Measurements from ENCODE around the gene RAMP1.

The RAMP1 gene

DNA sequence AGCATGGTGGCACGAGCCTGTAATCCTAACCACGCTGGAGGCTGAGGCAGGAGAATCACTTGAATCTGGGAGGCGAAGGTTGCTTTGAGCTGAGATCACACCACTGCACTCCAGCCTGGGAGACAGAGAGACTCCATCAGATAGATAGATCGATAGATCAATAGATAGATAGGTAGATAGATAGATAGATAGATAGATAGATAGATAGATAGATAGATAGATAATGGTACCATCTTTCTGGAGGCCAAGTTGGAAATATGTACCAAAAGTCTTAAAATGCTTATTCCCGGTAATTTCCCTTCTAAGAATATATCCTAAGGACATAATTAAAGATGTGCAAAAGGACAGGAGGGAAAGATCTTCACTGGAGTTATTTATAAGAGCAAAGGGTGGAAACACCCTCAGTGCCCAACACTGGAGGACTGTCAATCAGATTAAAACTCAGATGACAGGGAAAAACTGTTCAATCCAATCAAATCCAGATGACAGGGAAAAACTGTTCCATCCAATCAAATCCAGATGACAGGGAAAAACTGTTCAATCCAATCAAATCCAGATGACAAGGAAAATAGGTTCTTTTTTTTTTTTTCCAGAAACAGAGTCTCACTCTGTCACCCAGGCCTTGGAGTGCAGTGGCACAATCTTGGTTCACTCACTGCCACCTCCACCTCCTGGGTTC is 58.4 kb downstream of the RAMP1 start:
- DNase-seq (ENCODE audit: low read depth in 2 of 2) = no peak

DNA sequence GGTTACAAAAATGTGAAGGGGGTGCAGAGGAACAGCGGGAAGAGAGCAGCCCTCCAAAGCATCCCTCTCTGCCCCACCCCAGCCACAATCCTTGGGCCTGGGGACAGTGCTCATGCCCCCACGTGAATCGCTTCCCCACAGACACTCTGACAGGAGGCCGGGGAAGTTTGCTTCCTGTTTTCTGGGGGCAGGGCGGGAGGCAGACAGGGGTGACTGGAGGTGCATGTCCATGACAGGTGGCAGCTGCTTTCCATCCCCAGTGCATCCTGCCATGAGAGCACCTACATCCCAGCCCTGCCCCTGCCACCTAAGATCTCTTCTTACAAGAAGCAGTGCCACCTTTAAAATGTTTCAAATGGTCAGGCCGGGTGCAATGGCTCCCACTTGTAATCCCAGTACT is 60.2 kb downstream of the RAMP1 start:
- DNase-seq (ENCODE audit: low read depth in 2 of 2) = no peak

- no peak for DNase-seq (ENCODE audit: low read depth in 2 of 2)
These were observed 61.2 kb downstream of the RAMP1 start for GRCh38 chr2:237920673-237921072.

- no peak for DNase-seq (ENCODE audit: low read depth in 2 of 2)
These were observed 62.6 kb downstream of the RAMP1 start for GRCh38 chr2:237921967-237922492.

DNA sequence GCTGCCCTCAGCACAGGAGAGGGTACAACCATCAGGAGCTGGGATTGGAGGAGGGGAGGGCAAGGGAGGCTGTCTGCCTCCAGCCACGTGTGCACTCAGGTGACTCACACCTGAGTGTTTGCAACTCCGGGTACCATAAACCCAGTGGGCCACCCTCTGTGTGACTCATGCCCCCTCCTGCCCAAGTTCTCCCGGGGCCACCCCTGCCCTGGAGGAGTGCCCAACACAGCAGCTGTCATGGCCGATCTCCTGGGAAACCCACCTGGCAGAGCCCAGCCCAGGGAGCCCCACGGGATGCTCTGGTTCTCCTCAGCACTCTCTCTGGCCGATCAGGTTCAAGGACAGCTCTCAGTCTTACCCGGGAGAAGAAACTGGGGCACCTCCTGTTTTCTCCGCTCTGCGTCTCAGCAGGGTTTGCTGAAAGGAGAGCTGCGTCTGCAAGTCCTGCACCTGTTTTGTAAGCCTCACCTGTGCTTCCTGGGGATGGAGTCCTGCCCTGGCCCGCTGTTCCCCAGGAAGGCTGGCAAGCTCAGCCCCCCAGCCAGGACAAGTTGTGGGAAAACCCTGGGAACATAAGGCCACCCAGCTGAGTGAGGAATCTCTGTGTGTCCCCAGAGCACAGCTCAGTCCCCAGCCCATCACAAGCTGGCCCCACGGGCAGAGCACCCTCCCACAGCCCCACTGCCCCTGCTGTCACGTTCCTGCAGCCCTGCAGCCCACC is 63.4 kb downstream of the RAMP1 start:
- no peak for DNase-seq (ENCODE audit: low read depth in 2 of 2)

- DNase-seq (ENCODE audit: low read depth in 2 of 2) = peak; percentile 32 to 55
These were observed 64.2 kb downstream of the RAMP1 start for GRCh38 chr2:237923481-237924163.

- no peak for DNase-seq (ENCODE audit: low read depth in 2 of 2)
These were observed 64.7 kb downstream of the RAMP1 start for GRCh38 chr2:237924164-237924534.

GRCh38 chr2:237927135-237927534 is 67.7 kb downstream of the RAMP1 start:
- no peak for DNase-seq (ENCODE audit: low read depth in 2 of 2)

DNA sequence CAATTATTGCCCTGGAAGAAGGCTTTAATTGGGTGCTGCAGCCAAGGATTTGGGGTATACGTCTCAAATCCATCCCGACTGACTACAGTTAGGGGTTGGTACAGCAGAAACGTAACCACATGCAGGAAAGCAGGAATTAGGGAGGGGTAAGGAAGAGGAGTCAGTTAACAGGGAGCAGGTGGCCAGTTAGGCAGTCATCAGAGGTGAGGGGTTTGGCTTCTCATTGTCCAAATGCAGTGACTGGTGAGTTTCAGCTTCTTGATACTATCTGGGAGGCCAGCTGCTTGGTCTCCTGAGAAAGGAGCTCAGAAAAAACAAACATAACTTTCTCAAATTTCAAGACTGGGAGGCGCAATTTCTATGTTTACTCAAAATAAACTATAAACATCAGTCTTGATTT is 68.6 kb downstream of the RAMP1 start:
- no peak for DNase-seq (ENCODE audit: low read depth in 2 of 2)

DNA sequence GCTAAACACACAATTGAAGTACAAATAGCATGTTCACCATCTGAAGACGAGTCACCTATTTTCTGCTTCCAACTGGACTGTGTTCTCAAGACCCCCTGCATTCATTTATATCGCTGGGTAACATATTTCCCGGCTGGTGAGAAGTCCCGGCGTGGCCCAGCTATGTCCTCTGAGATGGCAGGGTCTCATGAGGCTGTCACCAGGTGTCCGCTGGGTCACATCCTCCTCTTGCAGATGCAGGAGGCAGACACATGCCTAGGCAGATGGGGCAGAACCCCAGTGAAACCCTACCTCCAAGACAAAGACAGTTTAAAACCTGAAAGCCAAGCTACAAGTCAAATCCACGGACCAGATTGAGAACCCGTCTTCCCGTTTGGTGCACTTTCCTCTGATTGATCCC is 70.6 kb downstream of the RAMP1 start:
- no peak for DNase-seq (ENCODE audit: low read depth in 2 of 2)

GRCh38 chr2:237931205-237931721 is 71.8 kb downstream of the RAMP1 start:
- DNase-seq (ENCODE audit: low read depth in 2 of 2) = no peak

DNA sequence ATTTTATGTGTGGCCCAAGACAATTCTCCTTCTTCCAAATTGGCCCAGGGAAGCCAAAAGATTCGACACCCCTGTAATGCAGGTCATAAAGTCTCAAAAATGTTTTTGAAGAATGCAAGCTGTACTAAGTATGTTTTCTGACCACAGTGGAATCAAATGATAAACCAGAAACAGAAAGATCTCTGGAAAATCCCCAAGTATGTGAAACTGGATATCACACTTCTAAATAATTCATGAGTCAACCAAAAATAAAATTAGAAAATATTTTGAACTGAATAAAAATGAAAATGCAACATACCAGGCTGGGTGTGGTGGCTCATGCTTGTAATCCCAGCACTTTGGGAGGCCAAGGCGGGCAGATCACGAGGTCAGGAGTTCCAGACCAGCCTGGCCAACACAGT is 73.3 kb downstream of the RAMP1 start:
- DNase-seq (ENCODE audit: low read depth in 2 of 2) = no peak

DNA sequence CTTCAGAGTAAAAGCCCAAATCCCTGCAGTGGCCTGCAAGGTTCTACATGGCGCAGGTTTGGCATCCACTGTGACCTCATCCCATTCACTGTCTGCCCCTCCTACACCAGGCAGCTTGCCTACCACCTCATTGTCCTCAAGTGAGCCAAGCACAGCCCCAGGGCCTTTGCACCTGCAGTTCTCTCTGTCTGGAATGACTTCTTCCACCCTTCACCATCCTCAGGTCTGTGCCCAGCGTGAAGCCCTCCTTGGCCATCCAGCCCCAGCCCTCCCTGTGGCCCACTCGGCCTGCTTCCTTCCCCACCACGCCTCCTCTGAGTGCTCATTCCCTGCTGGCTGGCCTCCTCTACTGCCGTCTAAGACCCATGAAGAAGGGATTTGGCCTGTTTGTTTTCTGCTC is 74.8 kb downstream of the RAMP1 start:
- no peak for DNase-seq (ENCODE audit: low read depth in 2 of 2)

- DNase-seq (ENCODE audit: low read depth in 2 of 2) = no peak
These were observed 76.5 kb downstream of the RAMP1 start for GRCh38 chr2:237935740-237936452.

- no peak for DNase-seq (ENCODE audit: low read depth in 2 of 2)
These were observed 79.8 kb downstream of the RAMP1 start for GRCh38 chr2:237939251-237939650.

DNA sequence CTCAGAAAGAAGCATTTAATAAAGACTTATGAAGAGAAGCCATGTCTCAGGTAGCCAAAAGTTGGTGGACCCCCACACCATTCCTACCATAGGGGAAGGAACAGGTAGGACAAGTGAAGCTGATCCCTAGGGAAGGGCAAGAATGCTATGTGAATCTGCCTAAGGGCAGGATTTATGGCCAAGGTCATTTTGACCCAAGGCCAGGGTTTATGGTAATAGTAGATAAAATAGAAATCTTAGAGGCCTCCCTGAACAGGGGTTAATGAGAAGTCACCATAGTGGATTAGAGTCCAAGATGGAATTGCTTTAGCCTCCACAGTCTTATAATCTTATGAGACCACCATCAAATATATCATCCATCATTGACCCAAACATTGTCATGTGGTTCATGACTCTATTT is 81.4 kb downstream of the RAMP1 start:
- no peak for DNase-seq (ENCODE audit: low read depth in 2 of 2)

GRCh38 chr2:237941239-237941638 is 81.8 kb downstream of the RAMP1 start:
- no peak for DNase-seq (ENCODE audit: low read depth in 2 of 2)

DNA sequence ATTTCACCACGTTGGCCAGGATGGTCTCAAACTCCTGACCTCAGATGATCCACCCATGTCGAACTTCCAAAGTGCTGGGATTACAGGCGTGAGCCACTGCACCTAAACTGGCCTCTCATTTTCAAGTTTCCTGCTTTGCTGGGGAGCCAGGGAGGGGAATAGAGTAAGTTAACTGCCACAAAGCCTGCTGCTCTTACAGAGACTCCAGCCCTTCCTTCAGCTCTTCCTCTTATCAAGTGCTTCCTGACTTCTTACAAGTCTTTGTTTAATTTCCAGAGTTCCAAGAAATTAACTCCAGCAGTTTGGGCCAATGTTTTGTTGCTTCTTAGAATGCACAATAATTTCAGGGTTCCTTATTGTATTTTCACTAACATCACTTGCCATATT is 83.1 kb downstream of the RAMP1 start:
- no peak for DNase-seq (ENCODE audit: low read depth in 2 of 2)

DNA sequence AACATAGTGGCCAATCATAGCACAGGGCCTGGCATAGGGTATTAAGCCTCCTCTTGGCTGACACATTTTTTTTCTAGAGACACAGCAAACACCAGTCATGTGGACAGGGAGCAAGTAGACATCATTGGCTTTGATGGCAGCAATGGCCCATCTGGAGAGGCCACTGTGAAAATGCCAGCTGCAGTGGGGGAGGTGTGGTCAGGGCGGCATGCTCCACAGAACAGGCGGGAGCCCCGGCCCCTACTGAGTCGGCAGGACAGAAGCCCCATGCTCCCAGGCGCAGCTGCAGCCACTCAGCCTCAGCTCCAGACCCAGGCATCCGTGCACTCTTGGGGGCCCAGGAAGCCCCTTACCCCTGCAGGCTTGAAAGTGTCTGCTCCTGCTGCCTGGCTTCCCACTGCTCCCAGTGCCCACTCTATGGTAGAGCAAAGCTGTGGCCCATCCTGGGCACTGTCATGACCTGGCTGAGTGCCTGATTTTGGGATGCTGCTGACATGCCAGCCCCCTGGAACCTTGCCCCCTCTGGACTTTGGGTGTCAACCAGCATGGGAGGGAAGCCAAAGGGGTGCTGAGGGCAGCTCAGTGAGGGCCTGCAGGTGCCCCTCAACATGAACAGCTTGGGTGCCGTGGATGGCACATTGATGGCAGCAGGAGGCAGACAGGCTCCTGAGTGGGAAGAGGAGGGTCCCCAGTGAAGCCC is 84.1 kb downstream of the RAMP1 start:
- DNase-seq (ENCODE audit: low read depth in 2 of 2) = no peak

DNA sequence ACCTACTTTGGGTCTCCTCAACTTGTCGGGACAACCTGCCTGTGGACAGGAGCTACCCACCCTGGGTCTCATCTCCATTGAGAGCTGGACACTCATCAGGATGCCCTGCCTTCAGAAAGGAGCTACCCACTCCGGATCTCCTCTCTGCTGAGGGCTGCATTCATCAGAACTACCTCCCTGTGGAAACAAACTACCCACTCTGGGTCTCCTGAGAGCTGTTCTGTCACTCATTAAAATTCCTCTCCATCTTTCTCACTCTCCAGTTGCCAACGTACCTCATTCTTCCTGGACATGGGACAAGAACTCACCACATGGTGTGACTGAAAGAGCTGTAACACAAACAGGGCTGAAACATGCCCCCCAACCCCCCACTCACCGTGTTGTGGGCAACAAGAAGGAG is 84.9 kb downstream of the RAMP1 start:
- no peak for DNase-seq (ENCODE audit: low read depth in 2 of 2)

- DNase-seq (ENCODE audit: low read depth in 2 of 2) = no peak
These were observed 87.0 kb downstream of the RAMP1 start for GRCh38 chr2:237946423-237946822.

All from stimulated activated CD8-positive, alpha-beta memory T cell treated with anti-CD3 and anti-CD28 coated beads, Interleukin-15, amount 100 ng/mL, for 4 hours (primary cell).